Uterus (tissue), 2 donors: ENCODE data around the gene SP8.

Experiments
- POLR2A ChIP-seq, 2 donors: fragments of 450-650 bp; IDR thresholded peaks; one replicate each; pipeline ENCODE4 v1.6.1; 2016; ENCODE audit warnings: antibody characterized with exemption in 2 of 2, mild to moderate bottlenecking in 1 of 2, moderate library complexity in 1 of 2
- TF ChIP-seq, protein P1 (sequence below), 4 experiments: fragments of 200-600 bp in 2 of 4; fragments of 450-650 bp in 2 of 4; sonication (generic) in 2 of 4; IDR thresholded peaks; one replicate each; pipeline ENCODE4 v1.5.1; 2016 to 2019; ENCODE audit warnings: antibody characterized with exemption in 4 of 4, mild to moderate bottlenecking in 2 of 4, moderate library complexity in 1 of 4

DNA sequence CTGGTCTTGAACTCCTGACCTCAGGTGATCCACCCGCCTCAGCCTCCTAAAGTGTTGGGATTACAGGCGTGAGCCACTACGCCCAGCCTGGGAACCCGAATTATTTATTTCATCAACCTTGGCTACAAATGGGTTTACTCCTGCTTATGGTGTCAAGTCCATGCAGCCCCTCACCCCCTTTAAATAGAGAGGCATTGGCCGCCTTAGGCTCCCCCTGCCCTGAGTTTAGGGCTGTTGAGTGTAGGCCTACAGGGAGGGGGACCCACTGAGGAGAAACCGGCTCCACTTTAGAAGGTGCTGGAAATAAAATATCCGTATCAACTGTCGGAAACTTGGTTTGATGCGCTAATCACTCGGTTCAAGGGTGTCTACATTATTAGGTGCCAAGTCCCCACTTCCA lies 8.7 kb upstream of the SP8 start:
- TF ChIP-seq, protein P1, sequence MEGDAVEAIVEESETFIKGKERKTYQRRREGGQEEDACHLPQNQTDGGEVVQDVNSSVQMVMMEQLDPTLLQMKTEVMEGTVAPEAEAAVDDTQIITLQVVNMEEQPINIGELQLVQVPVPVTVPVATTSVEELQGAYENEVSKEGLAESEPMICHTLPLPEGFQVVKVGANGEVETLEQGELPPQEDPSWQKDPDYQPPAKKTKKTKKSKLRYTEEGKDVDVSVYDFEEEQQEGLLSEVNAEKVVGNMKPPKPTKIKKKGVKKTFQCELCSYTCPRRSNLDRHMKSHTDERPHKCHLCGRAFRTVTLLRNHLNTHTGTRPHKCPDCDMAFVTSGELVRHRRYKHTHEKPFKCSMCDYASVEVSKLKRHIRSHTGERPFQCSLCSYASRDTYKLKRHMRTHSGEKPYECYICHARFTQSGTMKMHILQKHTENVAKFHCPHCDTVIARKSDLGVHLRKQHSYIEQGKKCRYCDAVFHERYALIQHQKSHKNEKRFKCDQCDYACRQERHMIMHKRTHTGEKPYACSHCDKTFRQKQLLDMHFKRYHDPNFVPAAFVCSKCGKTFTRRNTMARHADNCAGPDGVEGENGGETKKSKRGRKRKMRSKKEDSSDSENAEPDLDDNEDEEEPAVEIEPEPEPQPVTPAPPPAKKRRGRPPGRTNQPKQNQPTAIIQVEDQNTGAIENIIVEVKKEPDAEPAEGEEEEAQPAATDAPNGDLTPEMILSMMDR (IDR thresholded peaks at IDR 0.05) = no peak
- TF ChIP-seq POLR2A (IDR thresholded peaks at IDR 0.05) = no peak
